Measurements from ENCODE around the gene NBAS.

DNA sequence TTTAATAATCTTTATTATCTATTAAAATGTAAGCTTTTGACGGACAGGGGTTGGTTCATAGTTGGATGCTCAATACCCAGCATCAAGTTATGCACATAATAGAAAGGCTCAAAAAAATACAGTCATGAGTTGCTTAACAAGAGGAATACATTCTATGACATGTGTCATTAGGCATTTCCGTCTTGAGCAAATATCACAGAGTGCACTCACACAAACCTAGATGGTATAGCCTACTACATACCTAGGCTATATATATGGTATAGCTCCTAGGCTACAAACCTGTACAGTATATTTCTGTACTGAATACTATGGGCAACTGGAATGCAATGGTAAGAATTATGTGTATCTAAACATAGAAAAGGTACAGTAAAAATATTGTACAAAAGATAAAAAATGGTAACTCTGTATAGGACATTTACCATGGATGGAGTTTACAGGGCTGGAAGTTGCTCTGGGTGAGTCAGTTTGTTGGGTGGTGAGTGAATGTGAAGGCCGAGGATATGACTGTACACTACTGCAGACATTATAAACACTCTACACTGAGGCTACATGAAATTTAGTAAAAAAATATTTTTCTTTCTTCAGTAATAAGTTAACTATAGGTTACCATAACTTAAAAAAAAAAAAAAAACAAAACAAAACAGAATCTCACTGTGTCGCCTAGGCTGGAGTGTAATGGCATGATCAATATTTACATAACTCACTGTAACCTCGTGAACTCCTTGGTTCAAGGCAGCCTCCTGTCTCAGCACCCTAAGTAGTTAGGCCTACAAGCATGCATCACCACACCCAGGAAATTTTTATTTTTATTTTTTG, 201.2 kb downstream of the NBAS start:
- TF ChIP-seq CTCF (optimal IDR thresholded peaks at IDR 0.05 in 1 of 3, IDR thresholded peaks at IDR 0.05 in 1 of 3, conservative IDR thresholded peaks at IDR 0.05 in 1 of 3; ENCODE audit: extremely low read depth in 1 of 3, insufficient read depth in 2 of 3, low read length in 3 of 3) (no peak), EZH2 (IDR thresholded peaks at IDR 0.05; ENCODE audit: low read length) (no peak)

Data from keratinocyte (primary cell).